HG03432 (cell line): ENCODE results near the gene DOK6.
A peak's percentile ranks its signal among the peaks of the same experiment; 100 is the strongest.
"Not testable (repeated sequence)": the region's sequence is repeated elsewhere in the genome, so short reads cannot be mapped to it uniquely, and the experiment has no call there.

Experiments used
- ATAC-seq: cut with Tn5 transposase; IDR thresholded peaks from one replicate; pipeline ENCODE4 v1.9.1; 2021; ENCODE audit warnings: mild to moderate bottlenecking, moderate library complexity; ENCODE audit not compliant: unreplicated experiment

DOK6 gene

GRCh38 chr18:69853051-69853450 is 452.4 kb downstream of the DOK6 start:
- ATAC-seq: no peak

- no peak for ATAC-seq
Observed at GRCh38 chr18:69854455-69854854, 453.8 kb downstream of the DOK6 start.

GRCh38 chr18:69858897-69859296 is 458.2 kb downstream of the DOK6 start:
- ATAC-seq: no peak

GRCh38 chr18:69864802-69865201 is 464.1 kb downstream of the DOK6 start:
- peak; percentile 90 for ATAC-seq

- ATAC-seq: no peak
Observed at GRCh38 chr18:69865776-69866175, 465.1 kb downstream of the DOK6 start.

- ATAC-seq: no peak
Observed at GRCh38 chr18:69866212-69866611, 465.5 kb downstream of the DOK6 start.

- ATAC-seq: no peak
Observed at GRCh38 chr18:69870736-69871135, 470.0 kb downstream of the DOK6 start.

- no peak for ATAC-seq
Observed at GRCh38 chr18:69871363-69871762, 470.7 kb downstream of the DOK6 start.

GRCh38 chr18:69872661-69873060 is 472.0 kb downstream of the DOK6 start:
- no peak for ATAC-seq

GRCh38 chr18:69874058-69874457 is 473.4 kb downstream of the DOK6 start:
- no peak for ATAC-seq

- no peak for ATAC-seq
Observed at GRCh38 chr18:69876490-69876889, 475.8 kb downstream of the DOK6 start.

- ATAC-seq: no peak
Observed at GRCh38 chr18:69878213-69878933, 477.7 kb downstream of the DOK6 start.

- not testable (repeated sequence) for ATAC-seq
Observed at GRCh38 chr18:69879051-69879450, 478.4 kb downstream of the DOK6 start.

GRCh38 chr18:69880083-69880482 is 479.4 kb downstream of the DOK6 start:
- ATAC-seq: no peak

- peak; percentile 64 for ATAC-seq
Observed at GRCh38 chr18:69882965-69883668, 482.4 kb downstream of the DOK6 start.

GRCh38 chr18:69883781-69884180 is 483.1 kb downstream of the DOK6 start:
- ATAC-seq: no peak

GRCh38 chr18:69885355-69885754 is 484.7 kb downstream of the DOK6 start:
- no peak for ATAC-seq

GRCh38 chr18:69885841-69886531 is 485.3 kb downstream of the DOK6 start:
- ATAC-seq: peak; percentile 82

GRCh38 chr18:69887256-69887655 is 486.6 kb downstream of the DOK6 start:
- ATAC-seq: no peak

GRCh38 chr18:69889009-69889408 is 488.3 kb downstream of the DOK6 start:
- ATAC-seq: no peak

- no peak for ATAC-seq
Observed at GRCh38 chr18:69890558-69890957, 489.9 kb downstream of the DOK6 start.

- ATAC-seq: no peak
Observed at GRCh38 chr18:69894467-69894866, 493.8 kb downstream of the DOK6 start.
